HCEC 1CT (cell line): Measurements from ENCODE around the gene CST1.
"Not testable (repeated sequence)": the region's sequence is repeated elsewhere in the genome, so short reads cannot be mapped to it uniquely, and the experiment has no call there.

ENCODE experiments used
- DNase-seq: peaks from one replicate; pipeline ENCODE4 v3.0.0-alpha.2; 2017

Gene CST1, protein sequence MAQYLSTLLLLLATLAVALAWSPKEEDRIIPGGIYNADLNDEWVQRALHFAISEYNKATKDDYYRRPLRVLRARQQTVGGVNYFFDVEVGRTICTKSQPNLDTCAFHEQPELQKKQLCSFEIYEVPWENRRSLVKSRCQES

DNA sequence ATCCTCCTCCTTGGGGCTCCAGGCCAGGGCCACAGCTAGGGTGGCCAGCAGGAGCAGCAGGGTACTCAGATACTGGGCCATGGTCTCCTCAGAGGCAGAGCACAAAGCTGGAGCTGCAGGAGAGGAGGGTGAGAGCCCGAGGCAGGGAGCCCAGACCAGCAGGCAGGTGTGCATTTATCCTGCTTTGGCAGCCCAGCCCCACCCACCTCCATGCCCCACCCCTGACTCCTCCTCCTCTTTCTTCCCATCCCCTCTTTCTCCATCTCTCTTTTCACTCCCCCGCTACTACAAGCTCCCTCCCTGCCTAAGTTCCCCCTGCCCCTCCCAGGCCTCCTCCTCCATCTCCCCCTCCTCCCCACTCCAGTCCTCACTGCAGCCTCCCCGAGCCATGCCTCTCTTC, at the start of gene CST1:
Gene CST1, minus strand, starts transcription at position 150 of the 400 bp plus-strand sequence. Its CDS starts 69 bp downstream, at position 81.
- DNase-seq: not testable (repeated sequence)

DNA sequence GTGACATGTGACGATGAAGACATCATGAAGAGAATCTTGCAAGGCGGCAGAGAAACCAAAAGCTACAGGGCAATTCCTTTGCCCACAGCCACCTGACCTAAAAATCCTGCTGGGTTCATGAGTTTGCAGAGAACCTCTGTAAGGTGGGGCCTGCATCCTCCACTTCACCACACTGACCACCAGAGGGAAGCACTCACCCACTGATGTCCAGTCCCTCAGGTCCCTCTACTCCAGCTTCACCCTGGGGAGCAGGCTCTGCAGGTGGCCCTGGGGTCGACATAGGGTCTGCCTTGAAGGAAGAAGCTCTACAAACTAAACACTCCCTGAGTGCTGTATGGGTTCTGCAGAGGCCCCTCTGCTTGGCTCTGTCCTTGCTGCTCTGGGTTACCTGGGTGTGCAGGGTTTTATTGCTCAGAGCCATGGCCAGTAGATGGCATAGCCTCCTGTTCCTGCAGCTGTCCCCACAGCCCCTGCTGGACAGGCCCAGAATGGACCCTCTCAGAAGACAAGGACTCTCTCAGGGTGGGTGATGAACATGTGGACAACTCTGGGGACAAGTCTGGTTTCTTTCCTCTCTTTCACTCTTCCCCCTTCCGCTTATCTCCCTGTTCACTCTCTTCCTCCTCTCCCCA, 48.6 kb upstream of the CST1 start:
- DNase-seq: not testable (repeated sequence)

DNA sequence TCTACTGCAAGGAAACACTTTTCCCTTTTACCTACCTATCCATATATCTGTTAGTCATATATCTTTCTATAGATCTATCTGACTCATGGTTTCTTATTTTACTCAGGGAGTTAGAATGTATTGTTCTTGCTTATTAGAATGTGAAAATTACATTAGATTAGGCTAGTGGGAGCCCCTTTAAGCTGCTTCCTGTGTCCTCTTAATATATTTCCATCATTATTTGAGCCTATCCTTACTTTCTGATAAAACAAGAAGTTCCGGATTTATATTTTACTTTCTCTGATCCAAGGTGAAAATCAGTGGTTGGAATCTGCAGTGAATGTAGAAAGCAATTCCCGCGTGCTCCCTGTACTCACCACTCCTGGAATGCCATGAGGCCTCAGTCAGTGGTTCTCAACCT, 44.8 kb upstream of the CST1 start:
- DNase-seq: no peak

DNA sequence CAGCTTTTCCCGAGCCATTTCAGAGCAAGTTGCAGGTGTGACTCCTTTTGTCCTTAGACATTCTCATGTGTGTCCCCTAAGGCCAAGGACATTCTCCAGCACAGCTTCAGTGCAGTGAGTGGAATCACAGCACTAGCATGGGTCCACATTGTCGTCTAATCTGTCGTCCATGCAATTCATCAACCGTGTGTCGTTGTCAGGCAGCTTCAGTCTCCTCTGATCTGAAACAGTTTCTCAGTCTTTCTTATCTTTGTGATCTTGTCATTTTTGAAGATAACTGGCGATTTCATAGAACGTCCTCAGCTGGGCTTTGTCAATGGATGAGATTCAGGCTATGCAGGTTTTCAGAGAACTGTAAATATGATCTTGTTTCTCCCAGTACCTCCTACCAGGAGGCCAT, 44.1 kb upstream of the CST1 start:
- no peak for DNase-seq

DNA sequence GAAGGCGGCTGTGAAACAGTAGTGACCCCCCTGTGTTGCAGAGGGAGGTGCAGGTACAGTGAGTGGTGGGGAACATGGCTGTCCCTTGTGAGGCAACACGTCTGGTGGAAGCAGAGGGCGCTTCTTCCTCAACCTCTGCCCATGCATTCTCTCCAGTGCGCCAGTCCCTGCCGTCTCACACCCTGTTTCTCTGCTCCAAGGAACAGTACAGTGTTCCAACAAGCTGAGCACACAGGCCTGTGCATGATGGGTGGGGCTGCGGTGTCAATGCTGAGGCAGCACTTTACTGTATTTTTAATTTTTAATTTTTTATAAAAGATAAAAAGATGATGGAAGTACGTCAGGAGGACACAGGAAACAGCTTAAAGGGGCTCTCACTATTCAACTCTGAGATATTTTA, 43.3 kb upstream of the CST1 start:
- no peak for DNase-seq

DNA sequence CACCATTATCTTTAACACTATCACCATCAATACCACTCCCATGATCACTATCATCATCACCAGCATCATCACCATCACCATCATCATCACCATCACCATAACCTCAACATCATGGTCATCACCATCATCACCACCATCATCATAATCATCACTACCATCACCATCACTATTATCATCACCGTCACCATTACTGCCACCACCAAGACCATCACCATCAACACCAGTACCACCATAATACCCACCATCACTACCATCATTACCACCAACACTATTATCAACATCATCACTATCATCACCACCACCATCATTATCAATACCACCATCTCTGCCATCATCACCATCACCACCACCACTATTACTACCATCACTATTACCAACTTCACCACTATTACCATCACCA, 32.7 kb upstream of the CST1 start:
- no peak for DNase-seq

DNA sequence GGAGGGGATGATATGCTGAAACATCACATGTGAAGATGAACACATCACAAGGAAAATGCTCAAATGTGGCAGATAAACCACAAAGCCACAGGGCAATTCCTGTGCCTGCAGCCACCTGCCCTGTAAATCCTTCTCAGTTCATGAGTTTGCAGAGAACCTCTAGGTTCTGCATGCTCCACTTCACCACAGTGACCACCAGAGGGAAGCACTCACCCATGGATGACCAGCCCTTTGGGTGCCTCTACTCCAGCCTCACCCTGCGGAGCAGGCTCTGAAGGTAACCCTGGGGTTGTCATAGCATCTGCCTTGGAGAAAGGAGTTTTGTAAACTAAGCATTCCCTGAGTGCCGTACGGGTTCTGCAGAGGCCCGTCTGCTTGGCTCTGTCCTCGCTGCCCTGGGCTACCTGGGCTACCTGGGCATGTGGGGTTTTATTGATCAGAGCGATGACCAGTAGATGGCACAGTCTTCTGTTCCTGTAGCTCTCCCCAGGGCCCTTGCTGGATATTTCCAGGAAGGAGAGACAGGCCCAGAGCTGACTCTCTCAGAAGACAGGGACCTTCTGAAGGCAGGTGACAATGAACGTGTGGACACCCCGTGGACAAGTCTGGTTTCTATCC, 31.7 kb upstream of the CST1 start:
- peak; percentile 1 for DNase-seq

DNA sequence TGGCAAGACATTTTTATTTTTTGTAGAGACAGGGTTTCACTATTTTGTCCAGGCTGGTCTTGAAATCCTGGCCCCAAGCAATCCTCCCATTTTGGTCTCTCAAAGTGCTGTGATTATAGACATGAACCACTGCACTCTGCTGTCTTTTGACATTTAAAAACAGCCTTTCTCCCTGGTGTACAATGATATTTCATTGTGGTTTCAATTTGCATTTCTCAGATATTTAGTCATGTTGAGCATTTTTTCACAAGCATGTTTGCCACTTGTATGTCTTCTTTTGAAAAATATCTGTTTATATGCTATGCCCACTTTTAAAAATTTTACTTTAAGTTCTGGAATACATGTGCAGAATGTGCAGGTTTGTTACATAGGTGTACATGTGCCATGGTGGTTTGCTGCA, 27.9 kb upstream of the CST1 start:
- not testable (repeated sequence) for DNase-seq

DNA sequence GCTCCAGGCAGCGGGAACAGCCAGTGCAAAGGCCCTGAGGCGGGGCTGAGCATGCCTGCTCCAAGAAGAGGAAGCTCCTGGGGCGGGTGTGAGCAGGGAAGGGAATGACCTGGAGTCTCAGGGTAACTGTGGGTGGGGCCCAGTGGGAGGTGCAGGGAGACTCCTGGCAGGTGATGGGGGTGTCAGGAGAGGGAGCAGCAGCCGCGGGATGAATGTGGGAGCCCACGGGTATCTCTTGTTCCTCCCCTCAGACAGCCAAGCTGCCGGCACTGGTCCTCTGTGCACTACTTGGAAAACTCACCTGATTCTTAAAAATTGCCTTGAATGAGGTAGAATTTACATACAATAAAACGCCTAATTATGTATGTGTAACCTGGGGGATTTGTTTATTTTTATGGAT, 26.6 kb upstream of the CST1 start:
- DNase-seq: not testable (repeated sequence)

DNA sequence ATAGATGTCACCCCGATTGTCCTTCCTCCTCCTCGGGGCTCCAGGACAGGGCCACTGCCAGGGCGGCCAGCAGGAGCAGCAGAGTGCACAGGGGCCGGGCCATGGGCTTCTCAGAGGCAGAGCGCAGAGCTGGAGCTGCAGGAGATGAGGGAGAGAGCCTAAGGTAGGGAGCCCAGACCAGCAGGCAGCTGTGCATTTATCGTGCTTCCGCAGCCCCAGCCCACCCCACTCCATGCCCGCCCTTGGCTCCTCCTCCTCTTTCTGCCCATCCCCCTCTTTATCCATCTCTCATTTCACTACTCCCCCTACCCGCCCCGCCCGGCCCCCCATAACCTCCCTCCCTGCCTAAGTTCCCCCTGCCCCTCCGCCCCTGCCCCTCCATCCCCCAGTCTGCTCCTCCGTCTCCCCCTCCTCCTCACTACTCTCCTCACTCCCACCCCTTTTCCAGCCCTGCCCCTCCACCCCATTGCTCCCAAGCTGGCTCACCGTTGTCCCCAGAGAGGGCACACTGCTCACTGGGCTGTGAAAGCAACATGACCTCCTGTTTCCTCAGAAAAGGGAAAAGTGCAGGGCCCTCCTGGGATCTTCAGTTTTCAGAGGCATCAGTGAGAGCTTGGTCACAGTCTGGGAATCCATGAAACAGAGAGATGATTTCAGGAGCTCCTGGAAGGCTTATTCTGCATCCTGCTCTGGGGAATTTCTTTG, 25.5 kb upstream of the CST1 start:
- DNase-seq: no peak

DNA sequence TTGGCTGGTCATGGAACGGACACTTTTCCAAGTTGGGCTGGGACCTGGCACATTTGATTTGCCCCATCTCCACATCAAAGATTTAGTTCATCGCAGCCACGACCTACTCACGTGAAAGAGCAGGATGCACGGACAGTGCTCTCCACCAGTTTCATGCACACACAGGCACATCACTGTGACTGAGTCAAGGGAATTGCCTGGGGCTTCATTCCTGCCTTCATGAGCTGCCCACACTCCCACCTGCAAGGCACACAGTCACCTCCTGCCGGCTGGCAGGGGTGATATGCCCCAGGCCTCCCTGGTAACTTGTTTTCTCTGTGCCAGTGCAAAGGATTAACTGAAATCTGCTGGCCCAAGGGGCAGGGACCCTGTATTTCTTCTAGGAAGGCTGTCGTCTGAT, 23.3 kb upstream of the CST1 start:
- no peak for DNase-seq

DNA sequence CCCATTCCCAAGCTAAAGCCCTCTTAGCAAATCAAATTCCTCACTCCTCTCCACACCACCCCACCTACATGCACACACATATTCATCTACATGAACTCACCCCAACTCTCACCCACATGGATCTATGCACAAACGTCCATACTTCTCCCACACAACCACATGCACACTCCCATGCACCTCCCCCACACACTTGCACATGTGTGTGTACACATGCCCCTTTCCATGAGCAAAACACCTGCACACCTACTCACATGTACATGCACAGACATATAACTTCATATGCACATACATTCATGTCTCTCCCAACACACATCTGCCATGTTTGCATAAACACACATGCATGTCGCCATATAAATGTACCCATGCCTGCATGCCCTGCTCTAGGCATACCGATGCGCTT, 22.8 kb upstream of the CST1 start:
- no peak for DNase-seq

DNA sequence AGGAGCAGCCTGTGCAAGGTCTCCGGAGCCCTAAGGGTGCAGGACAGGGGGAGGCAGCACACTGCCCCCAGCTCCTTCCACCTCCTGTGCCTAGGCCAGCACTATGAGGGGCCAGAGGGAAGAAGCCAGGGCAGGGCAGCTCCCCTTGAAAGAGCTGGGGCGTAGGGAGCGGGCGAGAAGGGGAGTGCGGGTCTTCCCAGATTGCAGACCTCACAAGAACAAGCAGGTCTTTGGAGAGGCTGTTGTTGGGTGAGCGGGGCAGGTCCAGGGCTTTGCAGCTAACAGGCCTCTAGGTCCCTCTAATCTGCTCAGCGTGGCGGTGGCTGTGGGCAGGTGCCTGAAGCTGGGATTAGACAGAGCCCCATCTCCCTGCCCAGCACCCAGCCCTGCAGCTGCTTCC, 22.4 kb upstream of the CST1 start:
- no peak for DNase-seq

DNA sequence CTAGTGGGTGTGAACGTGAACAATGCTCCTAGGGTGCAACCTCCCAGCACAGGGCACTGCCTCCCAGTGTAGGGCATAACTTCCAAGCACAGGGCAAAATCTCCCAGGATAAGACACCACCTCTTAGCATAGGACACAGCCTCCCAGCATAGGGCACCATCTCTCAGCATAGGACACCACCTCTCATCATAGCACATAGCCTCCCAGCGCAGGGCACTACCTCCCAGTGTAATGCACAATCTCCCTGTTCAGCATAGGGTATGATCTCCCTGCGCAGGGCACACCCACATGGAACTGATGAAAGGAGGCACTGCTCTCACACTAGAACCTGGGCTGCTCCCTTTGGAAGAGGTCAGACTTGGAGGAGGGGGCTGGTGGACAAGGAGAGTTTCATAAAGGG, 21.3 kb upstream of the CST1 start:
- no peak for DNase-seq

DNA sequence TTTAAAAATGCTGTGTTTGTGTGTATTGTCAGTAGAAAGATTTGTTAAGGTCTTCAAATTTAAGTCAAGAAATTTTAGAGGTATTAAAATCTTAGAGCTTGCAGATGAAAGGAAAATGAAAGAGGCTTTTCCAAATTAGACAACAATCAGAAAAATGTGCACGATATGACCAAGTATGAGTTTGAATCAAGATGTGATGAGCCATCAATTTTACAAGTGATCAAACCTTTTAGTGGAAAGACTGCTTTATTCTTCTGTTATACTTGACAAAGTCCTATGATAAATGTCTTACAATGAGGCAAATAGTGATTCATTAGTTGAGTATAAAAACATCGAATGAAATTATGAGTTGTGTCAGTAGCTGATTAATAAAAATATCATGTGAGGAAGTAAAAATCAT, 19.6 kb upstream of the CST1 start:
- no peak for DNase-seq

DNA sequence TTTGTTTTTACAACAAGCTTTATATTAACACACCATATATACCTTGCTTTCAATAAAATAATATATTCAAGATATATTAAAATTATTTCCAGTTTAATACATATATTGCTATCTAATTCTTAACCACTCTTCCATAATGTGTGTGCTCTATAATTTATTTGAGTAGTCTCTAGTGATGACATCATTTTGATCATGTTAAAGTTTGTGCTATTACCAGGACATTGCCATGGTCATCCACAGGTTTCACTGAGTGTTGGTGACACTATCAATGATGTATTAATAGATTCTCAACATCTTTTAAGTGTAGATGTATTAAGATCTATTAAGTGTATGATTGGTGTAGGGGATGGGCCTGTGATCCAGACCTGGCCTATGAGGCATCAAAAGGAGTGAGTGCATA, 17.8 kb upstream of the CST1 start:
- DNase-seq: not testable (repeated sequence)

DNA sequence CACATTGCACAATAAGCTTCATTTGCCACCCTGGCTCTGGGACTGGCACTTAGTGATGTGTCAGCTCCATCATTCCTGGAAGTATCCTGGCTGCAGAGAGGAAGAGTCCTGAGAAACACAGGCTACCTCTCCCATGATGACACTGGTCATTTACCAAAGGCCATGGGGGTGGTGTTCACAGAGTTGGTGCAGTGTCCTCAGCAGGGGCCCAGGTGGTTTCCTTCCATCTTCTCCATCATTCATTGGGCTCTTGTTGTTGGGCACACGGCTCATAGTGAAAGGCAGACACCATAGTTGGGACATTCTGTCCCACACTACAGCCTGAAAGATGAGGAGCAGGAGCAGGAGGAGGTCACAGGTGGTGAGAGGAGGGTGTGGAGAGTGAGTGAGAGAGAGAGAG, 15.8 kb upstream of the CST1 start:
- DNase-seq: no peak

DNA sequence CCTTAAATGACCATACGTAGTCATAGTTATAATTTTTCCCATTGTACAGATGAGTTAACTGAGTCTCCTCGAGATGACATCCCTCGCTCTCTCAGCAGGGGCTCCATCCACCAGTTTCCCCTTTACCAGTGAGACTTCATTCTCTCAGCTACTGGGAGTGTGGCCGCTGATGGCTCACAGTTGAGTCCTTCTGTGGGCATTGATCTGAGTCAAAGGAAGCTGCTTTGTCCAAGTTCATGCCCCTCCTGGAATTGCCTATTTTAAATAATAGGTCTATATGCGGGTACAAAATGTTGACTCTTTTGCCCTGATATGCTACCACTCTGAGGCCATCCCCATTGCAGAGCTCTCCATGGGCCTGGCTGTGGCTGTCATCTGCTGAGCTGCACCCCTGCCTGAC, 14.8 kb upstream of the CST1 start:
- DNase-seq: no peak

DNA sequence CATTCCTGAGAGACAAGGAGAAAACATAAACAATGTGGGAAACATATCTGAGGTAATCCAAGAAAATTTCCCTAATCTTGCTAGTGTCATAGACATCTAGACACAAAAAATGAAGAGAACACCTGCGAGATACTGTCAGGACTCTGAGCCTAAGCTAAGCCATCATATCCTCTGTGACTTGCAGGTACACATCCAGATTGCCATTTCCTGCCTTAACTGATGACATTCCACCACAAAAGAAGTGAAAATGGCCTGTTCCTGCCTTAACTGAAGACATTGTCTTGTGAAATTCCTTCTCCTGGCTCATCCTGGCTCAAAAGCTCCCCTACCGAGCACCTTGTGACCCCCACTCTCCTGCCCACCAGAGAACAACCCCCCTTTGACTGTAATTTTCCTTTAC, 13.9 kb upstream of the CST1 start:
- not testable (repeated sequence) for DNase-seq

DNA sequence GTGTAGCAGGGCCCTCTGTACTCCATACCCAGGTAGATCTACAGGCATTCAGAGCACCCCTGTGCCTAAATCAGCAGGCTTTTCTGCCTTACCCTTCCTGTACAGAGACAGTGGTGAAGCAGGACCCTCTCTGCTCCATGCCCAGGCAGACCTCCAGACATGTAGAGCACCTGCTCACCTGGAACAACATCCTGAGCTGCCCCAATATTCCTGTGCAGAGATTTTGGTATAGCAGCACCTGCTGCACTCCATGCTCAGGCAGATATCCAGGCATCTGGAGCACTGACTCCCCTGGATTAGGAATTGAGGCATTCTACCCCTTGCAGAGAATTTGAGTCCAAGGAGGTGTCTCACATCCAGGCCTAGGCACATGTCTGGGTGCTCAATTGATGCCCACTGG, 12.6 kb upstream of the CST1 start:
- no peak for DNase-seq

DNA sequence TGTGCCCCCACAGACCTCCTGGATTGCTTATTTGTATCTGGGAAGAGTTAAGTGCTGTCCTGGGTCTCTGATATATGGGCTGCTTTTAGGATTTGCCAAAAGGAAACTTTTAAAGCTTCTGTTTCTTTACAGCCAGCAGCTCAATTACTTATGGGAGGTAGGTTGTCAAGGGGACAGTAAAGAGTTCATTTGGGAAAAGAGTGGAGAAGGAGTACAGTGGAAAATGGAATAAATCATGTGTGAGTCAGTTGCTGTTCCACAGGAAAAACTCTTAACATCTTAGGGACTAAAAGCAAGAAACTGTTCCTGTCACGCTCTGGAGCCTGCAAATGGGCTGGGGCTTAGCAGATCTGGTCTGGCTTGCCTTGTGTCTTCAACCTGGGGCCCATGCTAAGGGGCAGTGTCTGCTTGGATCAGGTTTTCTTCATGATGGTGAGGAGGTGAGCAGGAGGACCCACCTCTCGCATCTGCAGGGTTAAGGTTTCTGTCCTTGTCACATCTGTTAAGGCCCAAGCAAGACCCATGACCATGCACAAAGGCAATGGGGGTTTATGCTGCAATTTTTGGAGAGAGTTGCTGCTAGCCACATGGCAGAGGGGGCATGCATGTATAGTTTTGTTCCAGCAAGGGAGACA, 8.7 kb upstream of the CST1 start:
- DNase-seq: no peak

DNA sequence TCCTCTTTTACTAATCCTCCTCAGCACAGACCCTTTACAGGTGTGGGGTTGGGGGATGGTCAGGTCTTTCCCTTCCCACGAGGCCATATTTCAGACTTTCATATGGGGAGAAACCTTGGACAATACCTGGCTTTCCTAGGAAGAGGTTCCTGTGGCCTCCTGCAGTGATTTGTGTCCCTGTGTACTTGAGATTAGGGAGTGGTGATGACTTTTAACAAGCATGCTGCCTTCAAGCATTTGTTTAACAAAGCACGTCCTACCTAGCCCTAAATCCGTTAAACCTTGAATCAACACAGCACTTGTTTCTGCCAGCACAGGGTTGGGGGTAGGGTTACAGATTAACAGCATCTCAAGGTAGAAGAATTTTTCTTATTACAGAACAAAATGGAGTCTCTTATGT, 6.1 kb upstream of the CST1 start:
- not testable (repeated sequence) for DNase-seq

DNA sequence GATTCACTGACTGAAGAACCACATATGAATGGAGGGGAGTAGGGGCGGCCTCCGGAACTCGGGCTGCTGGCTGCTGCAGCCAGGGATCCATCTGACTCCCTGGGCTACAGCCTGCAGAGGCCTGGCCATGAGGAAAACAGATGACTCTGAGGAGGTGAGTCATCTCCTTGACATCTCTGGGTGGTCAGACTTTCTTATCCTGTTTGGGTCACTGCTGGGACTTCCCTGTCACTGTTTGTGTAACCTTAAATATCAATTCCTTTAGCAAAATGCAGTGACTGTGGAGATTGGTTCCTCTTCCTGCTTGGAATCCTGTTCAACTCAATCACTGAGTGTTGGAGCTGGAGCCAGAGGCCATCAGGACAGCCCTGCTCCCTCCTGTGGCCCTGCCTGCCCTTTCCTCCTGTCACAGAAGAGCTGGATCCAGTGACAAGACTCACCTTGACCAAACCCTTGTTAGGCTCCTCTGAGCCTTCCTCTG, 4.4 kb upstream of the CST1 start:
- DNase-seq: peak; percentile 4

DNA sequence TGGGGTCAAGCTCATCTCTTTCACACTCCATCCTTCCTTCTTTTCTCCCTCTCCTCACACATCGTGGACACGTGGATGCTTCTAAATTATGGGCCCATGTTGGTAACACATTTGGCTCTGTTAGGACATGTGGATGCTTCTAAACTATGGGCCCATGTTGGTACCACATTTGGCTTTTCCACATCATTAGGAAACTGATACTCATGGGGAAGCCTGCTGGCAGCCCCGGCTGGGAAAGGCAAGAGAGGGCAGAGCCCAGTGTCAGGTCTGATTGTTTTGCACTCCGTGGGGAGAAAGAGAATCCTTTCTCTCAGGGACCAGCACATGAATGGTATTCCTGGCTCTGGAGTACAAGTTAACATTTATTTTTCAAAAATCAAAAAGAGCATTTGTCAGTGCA, 4.0 kb upstream of the CST1 start:
- no peak for DNase-seq
